H1 (cell line): Measurements from ENCODE around the gene PTCD3. TPM values are rescaled to one million over a fixed set of nuclear protein-coding genes. Genes with fewer than 3 reads are reported as not detected.

Source experiments
- CTBP2 ChIP-seq: IDR thresholded peaks from 2 replicates; pipeline ENCODE4 v1.7.0; 2011; ENCODE audit warnings: borderline replicate concordance, mild to moderate bottlenecking, moderate library complexity, mixed read lengths, low read length; ENCODE audit not compliant: insufficient read depth, insufficient read length
- EP300 ChIP-seq, 2 experiments: IDR thresholded peaks; 1 replicate in 1 of 2; 2 replicates in 1 of 2; pipeline ENCODE4 v1.6.1; 2011 to 2012; ENCODE audit warnings: low read depth in 2 of 2, low read length in 2 of 2, mild to moderate bottlenecking in 2 of 2, borderline replicate concordance in 1 of 2, inconsistent platforms in 1 of 2, moderate library complexity in 1 of 2
- POLR2A ChIP-seq, 2 experiments: IDR thresholded peaks; 1 replicate in 1 of 2; 2 replicates in 1 of 2; pipeline ENCODE4 v1.6.1; 2011; ENCODE audit warnings: low read depth in 2 of 2, low read length in 2 of 2, mild to moderate bottlenecking in 2 of 2; ENCODE audit errors: control extremely low read depth in 1 of 2
- RBBP5 ChIP-seq: IDR thresholded peaks from 2 replicates; pipeline ENCODE4 v1.7.1; 2012; ENCODE audit warnings: low read depth, mild to moderate bottlenecking, inconsistent platforms, low read length, moderate library complexity, borderline replicate concordance
- RFX5 ChIP-seq: IDR thresholded peaks from 2 replicates; pipeline ENCODE4 v1.6.1; 2011; ENCODE audit warnings: low read depth, low read length, improper control_type of control experiment, borderline replicate concordance
- TBP ChIP-seq: IDR thresholded peaks from 2 replicates; pipeline ENCODE4 v1.6.1; 2011; ENCODE audit warnings: low read depth, low read length, improper control_type of control experiment
- polyA plus RNA-seq, 7 experiments: library from polyadenylated mRNA; depleted of rRNA in 3 of 7; stranded (reverse) in 5 of 7; unstranded in 2 of 7; fragments of >200 nt in 5 of 7; fragments of 200-250 nt in 2 of 7; gene quantifications; 1 replicate in 5 of 7; 2 replicates in 1 of 7; 4 replicates in 1 of 7; pipeline versions ENCODE4 v1.2.1 to v1.2.3, GENCODE V29; 2011 to 2013; ENCODE audit warnings: missing spikeins in 2 of 7, mixed read lengths in 2 of 7
- total RNA-seq: library from RNA; stranded (reverse); fragmentation: NEBNext Ultra II Directional; extraction: Animal tissue kit (Norgen Biotek cat#: 25700); gene quantifications from 2 replicates; pipeline ENCODE4 v1.2.1, GENCODE V29; 2021
- TF ChIP-seq, protein P1 (sequence below): IDR thresholded peaks from 2 replicates; pipeline ENCODE4 v1.6.1; 2012; ENCODE audit warnings: inconsistent platforms
- TF ChIP-seq, protein P2 (sequence below), 3 experiments: IDR thresholded peaks; 1 replicate in 2 of 3; 2 replicates in 1 of 3; pipeline versions ENCODE4 v1.5.1 to v1.6.1; 2011; ENCODE audit warnings: low read length in 3 of 3, mild to moderate bottlenecking in 3 of 3, inconsistent platforms in 2 of 3, low read depth in 1 of 3, moderate library complexity in 1 of 3; ENCODE audit not compliant: insufficient read depth in 1 of 3; ENCODE audit errors: control extremely low read depth in 1 of 3
- TF ChIP-seq, protein P3 (sequence below): IDR thresholded peaks from 2 replicates; pipeline ENCODE4 v1.6.1; 2011; ENCODE audit warnings: low read length, improper control_type of control experiment

PTCD3 gene
- total and polyA plus RNA-seq, 2 of the 8 experiments (the other 6 are each of a cell fraction or from before 2014, with no cell fraction given): 64.3 to 192 TPM

DNA sequence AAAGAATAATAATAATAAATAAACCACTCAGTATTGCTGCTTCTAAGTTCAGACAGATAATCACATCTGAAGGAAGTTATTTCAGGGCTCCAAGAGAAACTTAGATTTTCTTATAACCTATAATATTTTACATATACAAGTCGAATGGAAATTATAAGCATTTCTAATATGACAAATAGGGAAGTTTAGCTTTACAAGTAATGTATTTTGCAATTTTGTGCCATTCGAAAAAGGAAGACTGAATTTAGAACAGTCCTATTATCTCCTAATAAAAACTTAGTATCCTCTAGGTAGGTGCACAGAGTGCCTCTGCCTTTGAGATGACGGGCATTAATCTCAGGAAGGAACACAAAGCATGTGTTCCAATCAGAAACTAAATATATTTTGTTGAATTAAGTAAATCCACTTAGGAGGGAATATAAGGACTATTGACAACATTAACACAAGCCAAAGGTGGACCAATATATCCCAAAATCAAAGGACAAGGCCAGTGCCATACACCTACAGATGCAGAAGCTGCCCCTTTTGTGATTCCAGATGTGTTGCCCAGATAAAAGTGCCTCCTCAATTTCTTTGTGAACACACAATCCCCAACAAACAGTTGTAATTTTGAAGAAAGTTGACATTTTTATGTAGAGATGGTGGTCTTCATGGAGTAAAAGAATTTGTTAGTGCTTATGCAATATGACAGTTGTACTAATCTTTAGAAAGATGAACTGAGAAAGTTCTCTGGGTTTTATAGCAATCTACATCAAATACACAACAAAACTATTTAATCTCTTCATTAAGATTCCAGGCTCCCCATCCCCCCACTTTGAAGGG lies 36.6 kb downstream of the PTCD3 start (continued):
- TF ChIP-seq RFX5 (no peak), POLR2A (IDR thresholded peaks at IDR 0.05; ENCODE audit: control extremely low read depth in 1 of 2, low read depth in 2 of 2, low read length in 2 of 2) (no peak; a peak in 1 of 3 replicates), EP300 (IDR thresholded peaks at IDR 0.05; ENCODE audit: borderline replicate concordance in 1 of 2, low read depth in 2 of 2, low read length in 2 of 2) (no peak), CTBP2 (no peak), RBBP5 (no peak), TBP (no peak)
- TF ChIP-seq, protein P1, sequence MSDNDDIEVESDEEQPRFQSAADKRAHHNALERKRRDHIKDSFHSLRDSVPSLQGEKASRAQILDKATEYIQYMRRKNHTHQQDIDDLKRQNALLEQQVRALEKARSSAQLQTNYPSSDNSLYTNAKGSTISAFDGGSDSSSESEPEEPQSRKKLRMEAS: no peak
- TF ChIP-seq, protein P2, sequence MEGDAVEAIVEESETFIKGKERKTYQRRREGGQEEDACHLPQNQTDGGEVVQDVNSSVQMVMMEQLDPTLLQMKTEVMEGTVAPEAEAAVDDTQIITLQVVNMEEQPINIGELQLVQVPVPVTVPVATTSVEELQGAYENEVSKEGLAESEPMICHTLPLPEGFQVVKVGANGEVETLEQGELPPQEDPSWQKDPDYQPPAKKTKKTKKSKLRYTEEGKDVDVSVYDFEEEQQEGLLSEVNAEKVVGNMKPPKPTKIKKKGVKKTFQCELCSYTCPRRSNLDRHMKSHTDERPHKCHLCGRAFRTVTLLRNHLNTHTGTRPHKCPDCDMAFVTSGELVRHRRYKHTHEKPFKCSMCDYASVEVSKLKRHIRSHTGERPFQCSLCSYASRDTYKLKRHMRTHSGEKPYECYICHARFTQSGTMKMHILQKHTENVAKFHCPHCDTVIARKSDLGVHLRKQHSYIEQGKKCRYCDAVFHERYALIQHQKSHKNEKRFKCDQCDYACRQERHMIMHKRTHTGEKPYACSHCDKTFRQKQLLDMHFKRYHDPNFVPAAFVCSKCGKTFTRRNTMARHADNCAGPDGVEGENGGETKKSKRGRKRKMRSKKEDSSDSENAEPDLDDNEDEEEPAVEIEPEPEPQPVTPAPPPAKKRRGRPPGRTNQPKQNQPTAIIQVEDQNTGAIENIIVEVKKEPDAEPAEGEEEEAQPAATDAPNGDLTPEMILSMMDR (IDR thresholded peaks at IDR 0.05; ENCODE audit: control extremely low read depth in 1 of 3, insufficient read depth in 1 of 3, low read depth in 1 of 3, low read length in 3 of 3): no peak
- TF ChIP-seq, protein P3, sequence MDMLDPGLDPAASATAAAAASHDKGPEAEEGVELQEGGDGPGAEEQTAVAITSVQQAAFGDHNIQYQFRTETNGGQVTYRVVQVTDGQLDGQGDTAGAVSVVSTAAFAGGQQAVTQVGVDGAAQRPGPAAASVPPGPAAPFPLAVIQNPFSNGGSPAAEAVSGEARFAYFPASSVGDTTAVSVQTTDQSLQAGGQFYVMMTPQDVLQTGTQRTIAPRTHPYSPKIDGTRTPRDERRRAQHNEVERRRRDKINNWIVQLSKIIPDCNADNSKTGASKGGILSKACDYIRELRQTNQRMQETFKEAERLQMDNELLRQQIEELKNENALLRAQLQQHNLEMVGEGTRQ: no peak
- TF ChIP-seq, all 59 proteins: peak for 0
